G401.6 (cell line): ENCODE measurements around the gene SLC9C2.
"Not testable (repeated sequence)": the region's sequence is repeated elsewhere in the genome, so short reads cannot be mapped to it uniquely, and the experiment has no call there.

ENCODE experiments used
- FAIRE-seq: peaks from 2 replicates; lab custom pipeline; 2012; peaks lifted over from hg19 to GRCh38; lab: Jason Lieb, UNC

The SLC9C2 gene

GRCh38 chr1:173603056-173603591 lies at the start of gene SLC9C2:
Gene SLC9C2, minus strand, starts transcription at chr1:173603072. Its CDS starts 1,296 bp downstream, at chr1:173601776.
- no peak for FAIRE-seq

- no peak for FAIRE-seq
These were observed 46.2 kb upstream of the SLC9C2 start for GRCh38 chr1:173648880-173649605.

GRCh38 chr1:173646656-173647055 lies 43.8 kb upstream of the SLC9C2 start:
- no peak for FAIRE-seq

- not testable (repeated sequence) for FAIRE-seq
These were observed 39.7 kb upstream of the SLC9C2 start for GRCh38 chr1:173642450-173643139.

GRCh38 chr1:173639102-173639501 lies 36.2 kb upstream of the SLC9C2 start:
- no peak for FAIRE-seq

GRCh38 chr1:173638043-173639021 lies 35.5 kb upstream of the SLC9C2 start:
- no peak for FAIRE-seq

- not testable (repeated sequence) for FAIRE-seq
These were observed 34.6 kb upstream of the SLC9C2 start for GRCh38 chr1:173637236-173638042.

- FAIRE-seq: no peak
These were observed 32.2 kb upstream of the SLC9C2 start, which contains the start of gene TEX50 for GRCh38 chr1:173635116-173635515. Gene TEX50, plus strand, starts transcription at chr1:173635338. Its CDS starts 184 bp downstream, at chr1:173635522.

GRCh38 chr1:173628888-173629287 lies 26.0 kb upstream of the SLC9C2 start:
- no peak for FAIRE-seq

- FAIRE-seq: no peak
These were observed 24.4 kb upstream of the SLC9C2 start for GRCh38 chr1:173627269-173627668.

- FAIRE-seq: no peak
These were observed 14.0 kb upstream of the SLC9C2 start for GRCh38 chr1:173616859-173617258.

- not testable (repeated sequence) for FAIRE-seq
These were observed 10.2 kb upstream of the SLC9C2 start for GRCh38 chr1:173613086-173613485.

GRCh38 chr1:173608503-173609216 lies 5.8 kb upstream of the SLC9C2 start:
- no peak for FAIRE-seq

- no peak for FAIRE-seq
These were observed 1.3 kb downstream of the SLC9C2 start for GRCh38 chr1:173601588-173601987.

GRCh38 chr1:173596097-173596825 lies 6.6 kb downstream of the SLC9C2 start:
- FAIRE-seq: peak; percentile 76

- not testable (repeated sequence) for FAIRE-seq
These were observed 11.7 kb downstream of the SLC9C2 start for GRCh38 chr1:173591138-173591537.

- FAIRE-seq: no peak
These were observed 12.3 kb downstream of the SLC9C2 start for GRCh38 chr1:173590557-173590956.

GRCh38 chr1:173581383-173582079 lies 21.3 kb downstream of the SLC9C2 start:
- FAIRE-seq: no peak

GRCh38 chr1:173580658-173581057 lies 22.2 kb downstream of the SLC9C2 start:
- FAIRE-seq: no peak
